Stomach (tissue), 9 donors: Measurements from ENCODE around the gene NREP. TPM values are rescaled to one million over a fixed set of nuclear protein-coding genes. Genes with fewer than 3 reads are reported as not detected.
A peak's percentile ranks its signal among the peaks of the same experiment; 100 is the strongest.

Source experiments
- DNase-seq, 2 donors: peaks; one replicate each; pipeline versions ENCODE4 v3.0.0 to v3.0.0-alpha.2; 2013 to 2019
- H3K27ac ChIP-seq, 5 donors: fragments of 200-600 bp in 4 of 5; sonication (generic) in 4 of 5; one replicate each; pipeline ENCODE4 v1.5.1; 2013 to 2019; ENCODE audit warnings: mild to moderate bottlenecking in 1 of 5, moderate library complexity in 1 of 5
- H3K27me3 ChIP-seq, 3 donors: fragments of 200-600 bp; sonication (generic); one replicate each; pipeline ENCODE4 v1.5.1; 2017 to 2019; ENCODE audit warnings: mixed run types in 1 of 3
- H3K36me3 ChIP-seq, 4 donors: fragments of 200-600 bp; sonication (generic); 1 replicate in 3 of 4; 2 replicates in 1 of 4; pipeline ENCODE4 v1.5.1; 2016 to 2019
- H3K4me1 ChIP-seq, 4 donors: fragments of 200-600 bp; sonication (generic); one replicate each; pipeline ENCODE4 v1.5.1; 2016 to 2019
- H3K4me3 ChIP-seq, 4 donors: fragments of 200-600 bp; sonication (generic) in 3 of 4; one replicate each; pipeline ENCODE4 v1.5.1; 2016 to 2019; ENCODE audit warnings: mild to moderate bottlenecking in 1 of 4
- H3K9me3 ChIP-seq, 4 donors: fragments of 200-600 bp; sonication (generic); one replicate each; pipeline ENCODE4 v1.5.1; 2016 to 2019
- CTCF ChIP-seq, 7 experiments: fragments of 450-650 bp in 4 of 7; fragments of 200-600 bp in 3 of 7; sonication (generic) in 3 of 7; IDR thresholded peaks; one replicate each; pipeline ENCODE4 v1.5.1; 2016 to 2019; ENCODE audit warnings: antibody characterized with exemption in 7 of 7, control low read depth in 2 of 7, mild to moderate bottlenecking in 1 of 7
- EP300 ChIP-seq: sonication (generic); formaldehyde crosslinking; IDR thresholded peaks from one replicate; pipeline ENCODE4 v1.6.1; 2017; ENCODE audit warnings: antibody characterized with exemption
- POLR2A ChIP-seq, 4 donors: fragments of 450-650 bp; IDR thresholded peaks; one replicate each; pipeline ENCODE4 v1.6.1; 2016; ENCODE audit warnings: antibody characterized with exemption in 4 of 4, control low read depth in 2 of 4, mild to moderate bottlenecking in 1 of 4, moderate library complexity in 1 of 4
- POLR2AphosphoS5 ChIP-seq, 3 donors: sonication (generic); formaldehyde crosslinking; IDR thresholded peaks; one replicate each; pipeline ENCODE4 v1.6.1; 2016; ENCODE audit warnings: antibody characterized with exemption in 3 of 3
- WGBS, 5 donors: extraction: QIAGEN DNeasy Blood & Tissue Kit in 3 of 5; methylation state at CpG; one replicate each; pipeline versions ENCODE4 v1.1.5 to v1.1.7; 2013 to 2018; 5-methylcytosine and 5-hydroxymethylcytosine counted together
- intact Hi-C: fragments of 100-400 bp; cut with DNase I; formaldehyde crosslinking; loops from one replicate; pipeline ENCODE4 v1.15.1; 2023; ENCODE audit warnings: low total_unique reads
- polyA plus RNA-seq, 3 donors: library from polyadenylated mRNA; stranded (reverse); fragments of 200-250 nt; gene quantifications; one replicate each; pipeline ENCODE4 v1.2.3, GENCODE V29; 2013
- total RNA-seq, 5 donors: library from RNA; depleted of rRNA; stranded (reverse); fragments of >200 nt; gene quantifications; one replicate each; pipeline versions ENCODE4 v1.1.0 to v1.2.3, GENCODE V29; 2014 to 2016
- donor health status: healthy with polysubstance abuse.
- donor health status: Bipolar disorder and iron deficiency.
- donor health status: healthy.

The NREP gene
- total and polyA plus RNA-seq, 8 donors, result 0.58 to 155 (median 10.3) TPM

GRCh38 chr5:111765613-111766571, 8.9 kb upstream of the NREP start:
- no peaks in the 10 kb centered on the region for H3K27me3 ChIP-seq
- H3K36me3 ChIP-seq, result no peaks in the 10 kb centered on the region
- no peak for TF ChIP-seq POLR2AphosphoS5 (IDR thresholded peaks at IDR 0.05)
- TF ChIP-seq EP300, result no peak
- no peak for TF ChIP-seq CTCF (IDR thresholded peaks at IDR 0.05)
- TF ChIP-seq POLR2A (IDR thresholded peaks at IDR 0.05), result no peak
- no peak for DNase-seq
- H3K4me3 ChIP-seq, result no peak overlapping the region
- intact Hi-C loops, result loop anchor here (10.0 kb wide), 1 partner anchor 211 kb away; no protein-coding TSS in a partner anchor
- peaks cover 0 to 4% (median 0%) of the 10 kb centered on the region in 4 donors for H3K4me1 ChIP-seq
- H3K27ac ChIP-seq, result no peak overlapping the region
- 85 to 92% (median 88%) methylated on average over 8 of the region's 8 CpGs for WGBS, 5 donors
- H3K9me3 ChIP-seq, result no peaks in the 10 kb centered on the region

- H3K4me1 ChIP-seq, result no peaks in the 10 kb centered on the region
- intact Hi-C loops, result loop anchor here (10.0 kb wide), 1 partner anchor 209 kb away; no protein-coding TSS in a partner anchor
These were observed 7.0 kb upstream of the NREP start for GRCh38 chr5:111764019-111764418.

GRCh38 chr5:111762895-111763294, 5.9 kb upstream of the NREP start:
- peak in 1 of 2 donors; percentile 67 for DNase-seq
- Histone ChIP-seq H3K27me3 (no peaks in the 10 kb centered on the region), H3K36me3 (no peaks in the 10 kb centered on the region), H3K27ac (no peak overlapping the region), H3K4me3 (no peak overlapping the region), H3K4me1 (peaks cover 0 to 9% (median 5%) of the 10 kb centered on the region in 4 donors), H3K9me3 (no peaks in the 10 kb centered on the region)
- WGBS, 5 donors, result 35 to 52% (median 48%) methylated on average over 6 of the region's 6 CpGs
- TF ChIP-seq POLR2A (IDR thresholded peaks at IDR 0.05) (no peak), EP300 (no peak), CTCF (IDR thresholded peaks at IDR 0.05) (no peak), POLR2AphosphoS5 (IDR thresholded peaks at IDR 0.05) (no peak)
- intact Hi-C loops, result loop anchor here (10.0 kb wide), 1 partner anchor 208 kb away; no protein-coding TSS in a partner anchor

More at GRCh38 chr5:111764019-111764418, 7.0 kb upstream of the NREP start:
- no peak overlapping the region for H3K27ac ChIP-seq
- H3K9me3 ChIP-seq, result no peaks in the 10 kb centered on the region
- H3K36me3 ChIP-seq, result no peaks in the 10 kb centered on the region
- H3K4me3 ChIP-seq, result no peak overlapping the region
- no peak for DNase-seq
- TF ChIP-seq CTCF (IDR thresholded peaks at IDR 0.05) (no peak), EP300 (no peak), POLR2A (IDR thresholded peaks at IDR 0.05) (no peak), POLR2AphosphoS5 (IDR thresholded peaks at IDR 0.05) (no peak)
- H3K27me3 ChIP-seq, result no peaks in the 10 kb centered on the region

GRCh38 chr5:111758284-111758628, 1.3 kb upstream of the NREP start:
- TF ChIP-seq EP300 (no peak), POLR2A (IDR thresholded peaks at IDR 0.05) (no peak), POLR2AphosphoS5 (IDR thresholded peaks at IDR 0.05) (no peak), CTCF (IDR thresholded peaks at IDR 0.05) (no peak)
- intact Hi-C loops, result no loop called here
- H3K36me3 ChIP-seq, result no peaks in the 10 kb centered on the region
- peak overlapping the region; percentile 87 to 94 (median 91) for H3K27ac ChIP-seq
- peak overlapping the region; percentile 56 to 59 (median 56) for H3K4me3 ChIP-seq
- no peak for DNase-seq
- 2 to 5% (median 4%) methylated on average over 5 of the region's 5 CpGs for WGBS, 5 donors
- no peaks in the 10 kb centered on the region for H3K9me3 ChIP-seq
- peaks cover 0 to 43% (median 26%) of the 10 kb centered on the region in 4 donors for H3K4me1 ChIP-seq
- H3K27me3 ChIP-seq, result no peaks in the 10 kb centered on the region
